T-helper 2 cell treated with Interferon-gamma antibody and Interleukin-4, amounts not matched to agents 5 μg/mL and 100 μg/mL, for 36 hours (primary cell): Measurements from ENCODE around the gene CCNJ.
"Not testable (repeated sequence)": the region's sequence is repeated elsewhere in the genome, so short reads cannot be mapped to it uniquely, and the experiment has no call there.

ENCODE experiments used
- DNase-seq: peaks from one replicate; pipeline ENCODE4 v3.0.0; 2021; ENCODE audit warnings: low spot score
- H3K27ac Mint-ChIP-seq: one replicate; pipeline ENCODE4 v1.8.0; 2021; ENCODE audit warnings: mild to moderate bottlenecking, mixed read lengths
- H3K27me3 Mint-ChIP-seq: one replicate; pipeline ENCODE4 v1.8.0; 2021; ENCODE audit warnings: low read depth, mixed read lengths
- H3K36me3 Mint-ChIP-seq: one replicate; pipeline ENCODE4 v1.8.0; 2021; ENCODE audit warnings: low read depth, mixed read lengths
- H3K4me1 Mint-ChIP-seq: one replicate; pipeline ENCODE4 v1.8.0; 2021; ENCODE audit warnings: low read depth, mixed read lengths
- H3K4me3 Mint-ChIP-seq: one replicate; pipeline ENCODE4 v1.8.0; 2022; ENCODE audit warnings: mild to moderate bottlenecking, moderate library complexity, mixed read lengths
- H3K9me3 Mint-ChIP-seq: one replicate; pipeline ENCODE4 v1.8.0; 2021; ENCODE audit warnings: mixed read lengths

The CCNJ gene

GRCh38 chr10:96043033-96043892 lies at the start of gene CCNJ:
TSS of gene CCNJ (plus strand) at chr10:96043583. CDS start at chr10:96044394, 811 bp downstream.
- peak; percentile 86 for DNase-seq
- Mint-ChIP-seq H3K4me1 (peaks cover 26% of the 10 kb centered on the region), H3K9me3 (no peaks in the 10 kb centered on the region)

GRCh38 chr10:95994376-95994775 lies 49.0 kb upstream of the CCNJ start:
- not testable (repeated sequence) for H3K9me3 Mint-ChIP-seq, H3K36me3 Mint-ChIP-seq, DNase-seq, H3K4me3 Mint-ChIP-seq, H3K27ac Mint-ChIP-seq, H3K4me1 Mint-ChIP-seq
- peaks cover 13% of the 10 kb centered on the region for H3K27me3 Mint-ChIP-seq

More at GRCh38 chr10:96043033-96043892, at the start of gene CCNJ:
- Mint-ChIP-seq H3K27me3 (peaks cover 7% of the 10 kb centered on the region), H3K27ac (peak within 1 kb of the TSS; percentile 89), H3K4me3 (peak within 1 kb of the TSS; percentile 92), H3K36me3 (peaks cover 25% of the 10 kb centered on the region)

- H3K27ac Mint-ChIP-seq, result no peak overlapping the region
- H3K36me3 Mint-ChIP-seq, result no peaks in the 10 kb centered on the region
- DNase-seq, result no peak
- no peaks in the 10 kb centered on the region for H3K27me3 Mint-ChIP-seq
- no peak overlapping the region for H3K4me3 Mint-ChIP-seq
- H3K9me3 Mint-ChIP-seq, result no peaks in the 10 kb centered on the region
- H3K4me1 Mint-ChIP-seq, result no peaks in the 10 kb centered on the region
Measured at GRCh38 chr10:95998255-95998784, 45.1 kb upstream of the CCNJ start.

GRCh38 chr10:96013956-96014355 lies 29.4 kb upstream of the CCNJ start:
- H3K27me3 Mint-ChIP-seq, result peaks cover 17% of the 10 kb centered on the region
- H3K27ac Mint-ChIP-seq, result no peak overlapping the region
- no peaks in the 10 kb centered on the region for H3K36me3 Mint-ChIP-seq
- DNase-seq, result no peak
- H3K9me3 Mint-ChIP-seq, result no peaks in the 10 kb centered on the region
- peaks cover 4% of the 10 kb centered on the region for H3K4me1 Mint-ChIP-seq
- H3K4me3 Mint-ChIP-seq, result no peak overlapping the region

- no peak overlapping the region for H3K27ac Mint-ChIP-seq
- H3K27me3 Mint-ChIP-seq, result peaks cover 13% of the 10 kb centered on the region
- no peaks in the 10 kb centered on the region for H3K36me3 Mint-ChIP-seq
- no peaks in the 10 kb centered on the region for H3K9me3 Mint-ChIP-seq
- no peak for DNase-seq
- H3K4me3 Mint-ChIP-seq, result no peak overlapping the region
- H3K4me1 Mint-ChIP-seq, result peaks cover 4% of the 10 kb centered on the region
Measured at GRCh38 chr10:96014473-96015102, 28.8 kb upstream of the CCNJ start.

GRCh38 chr10:96017191-96017687 lies 26.1 kb upstream of the CCNJ start:
- no peak for DNase-seq
- H3K4me1 Mint-ChIP-seq, result peaks cover 4% of the 10 kb centered on the region
- H3K27me3 Mint-ChIP-seq, result peaks cover 6% of the 10 kb centered on the region
- H3K27ac Mint-ChIP-seq, result no peak overlapping the region
- H3K9me3 Mint-ChIP-seq, result no peaks in the 10 kb centered on the region
- H3K36me3 Mint-ChIP-seq, result no peaks in the 10 kb centered on the region
- H3K4me3 Mint-ChIP-seq, result no peak overlapping the region

GRCh38 chr10:96021332-96021731 lies 22.1 kb upstream of the CCNJ start:
- H3K9me3 Mint-ChIP-seq, result no peaks in the 10 kb centered on the region
- H3K27ac Mint-ChIP-seq, result no peak overlapping the region
- H3K27me3 Mint-ChIP-seq, result peaks cover 5% of the 10 kb centered on the region
- no peaks in the 10 kb centered on the region for H3K36me3 Mint-ChIP-seq
- no peak overlapping the region for H3K4me3 Mint-ChIP-seq
- peaks cover 4% of the 10 kb centered on the region for H3K4me1 Mint-ChIP-seq
- DNase-seq, result no peak

- no peaks in the 10 kb centered on the region for H3K36me3 Mint-ChIP-seq
- no peak for DNase-seq
- H3K4me3 Mint-ChIP-seq, result no peak overlapping the region
- H3K9me3 Mint-ChIP-seq, result no peaks in the 10 kb centered on the region
- H3K27me3 Mint-ChIP-seq, result peaks cover 5% of the 10 kb centered on the region
- no peaks in the 10 kb centered on the region for H3K4me1 Mint-ChIP-seq
- no peak overlapping the region for H3K27ac Mint-ChIP-seq
Measured at GRCh38 chr10:96022739-96023138, 20.6 kb upstream of the CCNJ start.

- H3K27me3 Mint-ChIP-seq, result peaks cover 8% of the 10 kb centered on the region
- no peaks in the 10 kb centered on the region for H3K36me3 Mint-ChIP-seq
- H3K4me3 Mint-ChIP-seq, result no peak overlapping the region
Measured at GRCh38 chr10:96023168-96023567, 20.2 kb upstream of the CCNJ start.

GRCh38 chr10:96025566-96025965 lies 17.8 kb upstream of the CCNJ start:
- H3K36me3 Mint-ChIP-seq, result no peaks in the 10 kb centered on the region
- no peak overlapping the region for H3K27ac Mint-ChIP-seq
- no peak for DNase-seq
- no peak overlapping the region for H3K4me3 Mint-ChIP-seq
- H3K27me3 Mint-ChIP-seq, result peaks cover 19% of the 10 kb centered on the region
- no peaks in the 10 kb centered on the region for H3K4me1 Mint-ChIP-seq
- no peaks in the 10 kb centered on the region for H3K9me3 Mint-ChIP-seq

More at GRCh38 chr10:96023168-96023567, 20.2 kb upstream of the CCNJ start:
- Mint-ChIP-seq H3K27ac (no peak overlapping the region), H3K4me1 (no peaks in the 10 kb centered on the region), H3K9me3 (no peaks in the 10 kb centered on the region)
- no peak for DNase-seq

GRCh38 chr10:96034625-96035024 lies 8.8 kb upstream of the CCNJ start:
- DNase-seq, result no peak
- Mint-ChIP-seq H3K4me3 (no peak overlapping the region), H3K27me3 (peaks cover 42% of the 10 kb centered on the region), H3K9me3 (no peaks in the 10 kb centered on the region), H3K27ac (no peak overlapping the region), H3K36me3 (peaks cover 2% of the 10 kb centered on the region), H3K4me1 (no peaks in the 10 kb centered on the region)

- H3K27ac Mint-ChIP-seq, result no peak overlapping the region
- no peak for DNase-seq
- H3K9me3 Mint-ChIP-seq, result no peaks in the 10 kb centered on the region
- H3K4me3 Mint-ChIP-seq, result no peak overlapping the region
- peaks cover 6% of the 10 kb centered on the region for H3K36me3 Mint-ChIP-seq
- peaks cover 6% of the 10 kb centered on the region for H3K4me1 Mint-ChIP-seq
- H3K27me3 Mint-ChIP-seq, result peaks cover 31% of the 10 kb centered on the region
Measured at GRCh38 chr10:96038476-96039387, 4.7 kb upstream of the CCNJ start.

GRCh38 chr10:96041146-96041545 lies 2.2 kb upstream of the CCNJ start:
- Mint-ChIP-seq H3K9me3 (no peaks in the 10 kb centered on the region), H3K4me3 (no peak overlapping the region), H3K27ac (no peak overlapping the region), H3K27me3 (peaks cover 24% of the 10 kb centered on the region), H3K36me3 (peaks cover 11% of the 10 kb centered on the region), H3K4me1 (peaks cover 21% of the 10 kb centered on the region)
- DNase-seq, result no peak
